Aorta (tissue), 5 donors: ENCODE results near the gene ETV1. TPM values are rescaled to one million over a fixed set of nuclear protein-coding genes. Genes with fewer than 3 reads are reported as not detected.

Source experiments
- ATAC-seq: fragments of 200-7000 bp; cut with Tn5 transposase; one replicate; pipeline ENCODE4 v1.9.1; 2022; ENCODE audit warnings: moderate library complexity; ENCODE audit not compliant: low FRiP score
- DNase-seq, 2 donors: peaks; one replicate each; pipeline ENCODE4 v3.0.0-alpha.2; 2020
- H3K27ac ChIP-seq, 2 donors: one replicate each; pipeline ENCODE4 v1.5.1; 2013; ENCODE audit warnings: low read length in 2 of 2, mild to moderate bottlenecking in 2 of 2, moderate library complexity in 2 of 2, control low read depth in 1 of 2, inconsistent platforms in 1 of 2, low read depth in 1 of 2
- H3K27me3 ChIP-seq, 2 donors: one replicate each; pipeline ENCODE4 v1.6.1; 2013; ENCODE audit warnings: control low read depth in 1 of 2, low read length in 1 of 2, mild to moderate bottlenecking in 1 of 2, moderate library complexity in 1 of 2; ENCODE audit not compliant: insufficient read depth in 2 of 2, control insufficient read depth in 1 of 2
- H3K36me3 ChIP-seq, 2 donors: one replicate each; pipeline ENCODE4 v1.6.1; 2013; ENCODE audit warnings: control low read depth in 1 of 2, low read length in 1 of 2, mild to moderate bottlenecking in 1 of 2; ENCODE audit not compliant: insufficient read depth in 2 of 2, control insufficient read depth in 1 of 2
- H3K4me1 ChIP-seq, 2 donors: one replicate each; pipeline ENCODE4 v1.6.1; 2013; ENCODE audit warnings: low read length in 2 of 2, control low read depth in 1 of 2, mild to moderate bottlenecking in 1 of 2, moderate library complexity in 1 of 2; ENCODE audit not compliant: insufficient read depth in 2 of 2, control insufficient read depth in 1 of 2
- H3K4me3 ChIP-seq, 2 donors: one replicate each; pipeline ENCODE4 v1.5.1; 2013; ENCODE audit warnings: low read length in 2 of 2, control low read depth in 1 of 2, mild to moderate bottlenecking in 1 of 2
- H3K9me3 ChIP-seq: one replicate; pipeline ENCODE4 v1.6.1; 2013; ENCODE audit warnings: mild to moderate bottlenecking, low read length; ENCODE audit not compliant: control insufficient read depth
- WGBS, 2 donors: extraction: QIAGEN DNeasy Blood & Tissue Kit; methylation state at CpG; one replicate each; pipeline ENCODE4 v1.1.7; 2013; 5-methylcytosine and 5-hydroxymethylcytosine counted together
- intact Hi-C, 2 donors: fragments of 100-400 bp; cut with DNase I; formaldehyde crosslinking; loops; one replicate each; pipeline versions ENCODE4 v1.14.2 to v1.15.0; 2022
- polyA plus RNA-seq, 2 donors: library from polyadenylated mRNA; stranded (reverse); fragments of 200-250 nt; gene quantifications; one replicate each; pipeline ENCODE4 v1.2.3, GENCODE V29; 2013
- total RNA-seq, 2 donors: library from RNA; stranded (reverse); fragmentation: NEBNext Ultra II Directional; extraction: Animal tissue kit (Norgen Biotek cat#: 25700); gene quantifications; one replicate each; pipeline ENCODE4 v1.2.1, GENCODE V29; 2021
- donor health status: healthy with polysubstance abuse.
- donor health status: Bipolar disorder and iron deficiency.
- donor health status: DM: no; HTN: no; CAD: no.
- donor health status: DM: no; HTN: no; CAD: no.
- donor health status: DM: yes; HTN: yes; CAD: no.

The ETV1 gene
- total and polyA plus RNA-seq, 4 donors = 6.5 to 15.1 (median 8.4) TPM

GRCh38 chr7:13908667-13909397 is 80.6 kb downstream of the ETV1 start:
- 79 to 80% methylated on average over 8 of the region's 8 CpGs for WGBS, 2 donors
- peaks cover 0 to 1% of the 10 kb centered on the region in 2 donors for H3K4me1 ChIP-seq
- ATAC-seq (no peak), DNase-seq (no peak)
- no peaks in the 10 kb centered on the region for H3K9me3 ChIP-seq
- no peak overlapping the region for H3K27ac ChIP-seq
- H3K36me3 ChIP-seq = no peaks in the 10 kb centered on the region
- H3K27me3 ChIP-seq = no peaks in the 10 kb centered on the region
- no peak overlapping the region for H3K4me3 ChIP-seq
- intact Hi-C loops = no loop called here

- WGBS, 2 donors = 82 to 89% methylated on average over 1 of the region's 1 CpG
- Histone ChIP-seq H3K27ac (no peak overlapping the region), H3K4me1 (peaks cover 0 to 1% of the 10 kb centered on the region in 2 donors), H3K4me3 (no peak overlapping the region), H3K27me3 (no peaks in the 10 kb centered on the region), H3K9me3 (no peaks in the 10 kb centered on the region), H3K36me3 (no peaks in the 10 kb centered on the region)
- DNase-seq (no peak), ATAC-seq (no peak)
- intact Hi-C loops = no loop called here
These were observed 81.6 kb downstream of the ETV1 start for GRCh38 chr7:13907831-13908230.

DNA sequence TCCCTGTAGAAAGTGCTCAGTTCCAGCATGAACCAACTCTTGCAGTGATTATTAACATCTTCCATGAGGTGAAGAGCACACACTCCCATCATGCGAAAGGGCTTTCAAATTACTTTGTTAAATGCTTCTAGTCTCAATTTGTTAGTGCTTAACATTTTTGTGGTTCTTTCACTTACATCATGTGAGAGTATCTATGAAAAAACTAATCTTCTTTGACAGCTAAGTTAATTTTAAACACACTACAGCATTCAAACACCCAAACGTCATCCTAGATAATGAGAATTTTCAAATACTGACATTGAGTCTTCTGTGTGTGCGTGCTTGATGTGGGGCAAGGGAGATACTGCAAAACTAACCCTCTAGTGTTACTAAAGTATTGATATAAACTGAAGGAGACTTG is 84.8 kb downstream of the ETV1 start:
- Histone ChIP-seq H3K9me3 (no peaks in the 10 kb centered on the region), H3K36me3 (no peaks in the 10 kb centered on the region), H3K27ac (no peak overlapping the region), H3K27me3 (no peaks in the 10 kb centered on the region), H3K4me1 (no peaks in the 10 kb centered on the region), H3K4me3 (no peak overlapping the region)
- ATAC-seq = no peak
- intact Hi-C loops = no loop called here
- 72 to 78% methylated on average over 3 of the region's 3 CpGs for WGBS, 2 donors
- DNase-seq = no peak

GRCh38 chr7:13904007-13904406 is 85.5 kb downstream of the ETV1 start:
- Histone ChIP-seq H3K27ac (no peak overlapping the region), H3K4me3 (no peak overlapping the region), H3K27me3 (no peaks in the 10 kb centered on the region), H3K9me3 (no peaks in the 10 kb centered on the region), H3K4me1 (no peaks in the 10 kb centered on the region), H3K36me3 (no peaks in the 10 kb centered on the region)
- DNase-seq (no peak), ATAC-seq (no peak)
- WGBS, 2 donors = 89 to 95% methylated on average over 2 of the region's 2 CpGs
- intact Hi-C loops = no loop called here

- H3K27me3 ChIP-seq = no peaks in the 10 kb centered on the region
- H3K9me3 ChIP-seq = no peaks in the 10 kb centered on the region
- no peak overlapping the region for H3K27ac ChIP-seq
- no peak overlapping the region for H3K4me3 ChIP-seq
- intact Hi-C loops = no loop called here
- no peaks in the 10 kb centered on the region for H3K36me3 ChIP-seq
- no peak for ATAC-seq
- WGBS, 2 donors = 91% methylated on average over 3 of the region's 3 CpGs
- no peaks in the 10 kb centered on the region for H3K4me1 ChIP-seq
- DNase-seq = no peak
These were observed 87.9 kb downstream of the ETV1 start for GRCh38 chr7:13901577-13901976.

- Histone ChIP-seq H3K36me3 (peaks cover 0 to 2% of the 10 kb centered on the region in 2 donors), H3K9me3 (no peaks in the 10 kb centered on the region), H3K27me3 (no peaks in the 10 kb centered on the region), H3K4me1 (no peaks in the 10 kb centered on the region), H3K4me3 (no peak overlapping the region), H3K27ac (no peak overlapping the region)
- ATAC-seq = no peak
- no peak for DNase-seq
- intact Hi-C loops = no loop called here
- 48 to 65% methylated on average over 6 of the region's 6 CpGs for WGBS, 2 donors
These were observed 90.4 kb downstream of the ETV1 start for GRCh38 chr7:13898957-13899670.

- no peaks in the 10 kb centered on the region for H3K9me3 ChIP-seq
- intact Hi-C loops = no loop called here
- no peaks in the 10 kb centered on the region for H3K4me1 ChIP-seq
- WGBS, 2 donors = 57 to 67% methylated on average over 2 of the region's 2 CpGs
- H3K27ac ChIP-seq = no peak overlapping the region
- no peak for DNase-seq
- ATAC-seq = no peak
- no peaks in the 10 kb centered on the region for H3K27me3 ChIP-seq
- no peak overlapping the region for H3K4me3 ChIP-seq
- H3K36me3 ChIP-seq = peaks cover 0 to 2% of the 10 kb centered on the region in 2 donors
These were observed 91.6 kb downstream of the ETV1 start for GRCh38 chr7:13897819-13898218.

DNA sequence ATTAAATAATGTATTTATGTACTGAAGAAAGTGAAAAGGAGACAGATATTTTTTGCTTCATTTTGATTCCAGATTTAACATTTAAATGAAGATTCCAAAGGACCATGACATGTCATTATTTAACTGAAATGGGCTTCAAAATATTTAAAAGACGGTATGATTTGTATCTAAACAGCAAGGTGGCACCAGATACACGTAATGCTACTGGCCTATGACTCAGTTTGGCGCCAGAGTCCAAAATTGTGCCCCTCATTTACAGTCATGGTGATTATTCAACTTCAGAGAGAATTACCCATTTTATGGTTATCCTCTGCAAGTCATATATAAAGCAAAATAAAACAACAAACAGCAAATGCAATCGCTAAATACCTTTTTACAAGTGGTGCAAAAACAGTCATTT is 94.5 kb downstream of the ETV1 start:
- no peak overlapping the region for H3K4me3 ChIP-seq
- no peaks in the 10 kb centered on the region for H3K9me3 ChIP-seq
- H3K36me3 ChIP-seq = peaks cover 0 to 2% of the 10 kb centered on the region in 2 donors
- 86 to 96% methylated on average over 4 of the region's 4 CpGs for WGBS, 2 donors
- ATAC-seq (no peak), DNase-seq (no peak)
- no peak overlapping the region for H3K27ac ChIP-seq
- no peaks in the 10 kb centered on the region for H3K27me3 ChIP-seq
- intact Hi-C loops = no loop called here
- no peaks in the 10 kb centered on the region for H3K4me1 ChIP-seq

DNA sequence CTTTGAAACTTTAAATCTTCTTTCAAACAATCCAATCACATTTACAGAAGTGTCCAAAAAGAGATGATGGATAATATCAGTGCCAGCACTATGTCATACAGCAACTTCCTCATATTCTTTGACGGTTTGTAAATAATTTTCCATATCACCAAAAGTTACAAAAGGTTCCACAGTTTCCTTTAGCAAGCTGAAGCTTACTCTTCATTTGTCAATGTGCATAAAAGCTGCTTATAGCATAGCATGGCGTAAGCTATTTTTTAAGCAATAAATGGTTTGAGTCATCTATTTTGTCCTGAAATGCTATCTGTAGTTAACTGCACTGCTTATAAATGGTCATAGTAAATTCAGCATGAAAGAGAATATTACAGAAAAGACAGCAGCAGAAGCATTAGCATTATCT is 95.1 kb downstream of the ETV1 start:
- Histone ChIP-seq H3K9me3 (no peaks in the 10 kb centered on the region), H3K27me3 (no peaks in the 10 kb centered on the region), H3K36me3 (peaks cover 0 to 2% of the 10 kb centered on the region in 2 donors), H3K27ac (no peak overlapping the region), H3K4me3 (no peak overlapping the region), H3K4me1 (no peaks in the 10 kb centered on the region)
- no peak for DNase-seq
- ATAC-seq = no peak
- 88 to 92% methylated on average over 2 of the region's 2 CpGs for WGBS, 2 donors
- intact Hi-C loops = no loop called here
